ENCODE results near the gene TRPM2. TPM values are rescaled to one million over a fixed set of nuclear protein-coding genes. Genes with fewer than 3 reads are reported as not detected.

The TRPM2 gene
- total and polyA plus RNA-seq, 10 of the 15 experiments (the other 5 are each of a cell fraction or from before 2014, with no cell fraction given): 0.03 to 9.1 (median 2.6) TPM

- 60% methylated on average over 4 of the region's 4 CpGs for WGBS (ENCODE audit: insufficient coverage, insufficient replicate concordance, low lambda C conversion rate, missing lambda C conversion rate)
- no peak overlapping the region for H3K4me2 ChIP-seq (ENCODE audit: control insufficient read depth, insufficient read depth)
- H3K27me3 ChIP-seq (replicated peaks in 1 of 2; ENCODE audit: control insufficient read depth in 2 of 2, insufficient read depth in 2 of 2, low read length in 1 of 2): no peaks in the 10 kb centered on the region
- H3K4me3 ChIP-seq: no peak overlapping the region
- ChIA-PET POLR2A (no interaction called here), RAD21 (ENCODE audit: unreplicated experiment) (no interaction called here), CTCF (interaction anchor here (0.8 to 1.2 kb wide), 2 partner anchors 12 to 79 kb away, joined by 3 to 4 read pairs; no protein-coding TSS in a partner anchor), SMC1A (ENCODE audit: uncharacterized antibody, unreplicated experiment) (no interaction called here)
- intact Hi-C loops (cut with micrococcal nuclease; ENCODE audit: unreplicated experiment): no loop called here
- H3K9ac ChIP-seq (ENCODE audit: control insufficient read depth, insufficient read depth, low read length): no peak overlapping the region
- no peaks in the 10 kb centered on the region for H3K79me2 ChIP-seq (ENCODE audit: control insufficient read depth, insufficient read depth, low read length)
- BruUV-seq (replicated peaks): no TSS peak
- H2AFZ ChIP-seq (ENCODE audit: control insufficient read depth, low read depth, low read length): no peak overlapping the region
- FAIRE-seq (no peak), DNase-seq (ENCODE audit: low read depth, low spot score) (no peak), ATAC-seq (no peak)
- no peaks in the 10 kb centered on the region for H3K36me3 ChIP-seq (ENCODE audit: control insufficient read depth in 2 of 2, insufficient read depth in 2 of 2, low read length in 1 of 2)
- no peaks in the 10 kb centered on the region for H4K20me1 ChIP-seq (ENCODE audit: control insufficient read depth, insufficient read depth)
- no peak overlapping the region for H3K27ac ChIP-seq (ENCODE audit: control insufficient read depth, insufficient read depth)
- H3K9me3 ChIP-seq (replicated peaks; ENCODE audit: control insufficient read depth, insufficient read depth, low read length): peaks cover 5% of the 10 kb centered on the region; the same call in 1 of the 3 replicates
- in situ Hi-C loops (cut with MboI): no loop called here
- TF ChIP-seq REST (IDR thresholded peaks at IDR 0.05; ENCODE audit: low read depth, low read length) (no peak), MEF2B (IDR thresholded peaks at IDR 0.05; ENCODE audit: partially characterized antibody, poor library complexity, severe bottlenecking) (no peak), YY1 (IDR thresholded peaks at IDR 0.05; ENCODE audit: low read depth, low read length) (no peak), CREM (IDR thresholded peaks at IDR 0.05; ENCODE audit: low read depth) (no peak), ATF7 (IDR thresholded peaks at IDR 0.05; ENCODE audit: low read depth) (no peak), KDM1A (IDR thresholded peaks at IDR 0.05; ENCODE audit: borderline replicate concordance) (no peak), IRF4 (IDR thresholded peaks at IDR 0.05; ENCODE audit: low read depth, low read length) (no peak), IRF3 (IDR thresholded peaks at IDR 0.05) (no peak), ZBTB33 (IDR thresholded peaks at IDR 0.05) (no peak), TARDBP (IDR thresholded peaks at IDR 0.05; ENCODE audit: borderline replicate concordance) (no peak), BACH1 (IDR thresholded peaks at IDR 0.05; ENCODE audit: borderline replicate concordance) (no peak), SUZ12 (IDR thresholded peaks at IDR 0.05; ENCODE audit: unreplicated experiment) (no peak)
- H3K4me1 ChIP-seq (ENCODE audit: control insufficient read depth, insufficient read depth, low read length): no peaks in the 10 kb centered on the region
Measured at GRCh38 chr21:44431300-44431699, 77.9 kb downstream of the TRPM2 start.
